ENCODE results near the gene HEBP2.
"Not testable (repeated sequence)": the region's sequence is repeated elsewhere in the genome, so short reads cannot be mapped to it uniquely, and the experiment has no call there.

Gene HEBP2, protein sequence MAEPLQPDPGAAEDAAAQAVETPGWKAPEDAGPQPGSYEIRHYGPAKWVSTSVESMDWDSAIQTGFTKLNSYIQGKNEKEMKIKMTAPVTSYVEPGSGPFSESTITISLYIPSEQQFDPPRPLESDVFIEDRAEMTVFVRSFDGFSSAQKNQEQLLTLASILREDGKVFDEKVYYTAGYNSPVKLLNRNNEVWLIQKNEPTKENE

DNA sequence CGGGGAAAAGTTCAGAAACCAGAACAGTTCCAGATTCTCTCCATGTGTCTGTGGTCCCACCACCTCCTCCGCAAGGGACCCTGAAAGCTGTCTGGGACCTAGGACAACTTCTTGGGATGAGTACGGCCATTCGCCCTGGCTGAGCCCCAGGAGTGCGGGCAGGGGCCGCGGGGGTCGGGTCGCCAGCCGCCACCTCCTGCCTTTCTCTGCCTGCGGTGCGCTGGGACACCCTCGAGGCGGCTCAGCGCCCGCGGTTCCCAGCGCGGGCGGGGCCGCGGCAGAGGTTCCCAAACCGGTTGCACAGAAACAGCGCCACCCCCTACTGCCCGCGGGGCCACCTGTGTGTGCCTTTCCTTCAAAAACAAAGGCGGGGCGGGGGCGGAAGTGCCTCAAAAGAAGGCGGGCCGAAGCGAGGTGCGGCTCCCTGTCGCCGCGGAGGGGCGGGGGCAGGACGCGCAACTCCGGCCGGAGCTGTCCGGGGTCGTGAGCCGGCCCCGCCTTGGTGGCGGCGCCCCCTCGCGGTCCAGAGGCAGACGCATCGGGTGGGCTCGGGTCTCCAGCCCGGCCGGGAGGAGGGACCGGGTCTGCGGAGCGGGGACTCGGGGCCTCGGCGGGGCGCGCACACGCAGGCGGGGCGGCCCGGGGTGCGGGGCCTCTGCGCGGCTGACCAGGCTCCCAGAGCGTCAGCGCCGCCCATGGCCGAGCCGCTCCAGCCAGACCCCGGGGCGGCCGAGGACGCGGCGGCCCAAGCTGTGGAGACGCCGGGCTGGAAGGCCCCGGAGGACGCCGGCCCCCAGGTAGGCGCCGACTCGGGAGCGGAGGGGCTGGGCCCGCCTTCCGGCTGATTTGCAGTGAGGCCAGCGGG, at the start of gene HEBP2:
HEBP2 (plus strand) TSS at position 423 of the 865 bp plus-strand sequence; CDS start at position 696, 273 bp downstream.
- peak; percentile 81 for DNase-seq

GRCh38 chr6:138357928-138358327, 46.1 kb upstream of the HEBP2 start:
- DNase-seq = no peak

- not testable (repeated sequence) for DNase-seq
These were observed 35.3 kb upstream of the HEBP2 start for GRCh38 chr6:138368684-138369083.

GRCh38 chr6:138370631-138371451, 33.2 kb upstream of the HEBP2 start:
- no peak for DNase-seq

DNA sequence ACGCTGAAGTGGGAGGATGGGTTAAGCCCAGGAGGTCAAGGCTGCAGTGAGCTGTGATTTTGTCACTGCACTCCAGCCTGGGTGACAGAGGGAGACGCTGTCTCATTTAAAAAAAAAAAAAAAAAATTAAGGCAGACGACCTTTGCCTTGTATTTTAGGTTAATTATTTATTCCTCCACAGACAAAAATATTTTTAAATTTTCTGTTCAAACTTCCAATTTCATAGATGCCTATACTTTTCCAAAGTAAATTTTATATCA, 32.6 kb upstream of the HEBP2 start:
- no peak for DNase-seq

GRCh38 chr6:138371720-138372119, 32.3 kb upstream of the HEBP2 start:
- no peak for DNase-seq

GRCh38 chr6:138372711-138373463, 31.1 kb upstream of the HEBP2 start:
- DNase-seq = no peak

DNA sequence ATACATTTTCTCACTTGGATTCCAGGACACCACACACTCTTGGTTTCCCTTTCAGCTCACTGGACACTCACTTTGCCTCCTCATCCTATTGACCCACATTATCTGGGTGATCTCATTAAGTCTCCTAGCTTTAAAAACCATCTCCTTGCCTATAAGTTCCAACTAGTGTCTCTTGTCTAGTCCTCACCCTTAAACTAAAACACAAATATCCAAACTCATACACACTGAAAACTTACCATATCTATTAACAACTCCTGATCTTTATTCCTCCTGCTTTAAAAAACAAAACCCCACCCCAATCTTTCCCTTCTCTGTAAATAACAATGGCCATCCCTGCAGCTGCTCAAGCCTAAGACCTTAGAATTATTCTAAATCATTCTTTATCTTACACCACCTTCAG, 29.8 kb upstream of the HEBP2 start:
- DNase-seq = no peak

DNA sequence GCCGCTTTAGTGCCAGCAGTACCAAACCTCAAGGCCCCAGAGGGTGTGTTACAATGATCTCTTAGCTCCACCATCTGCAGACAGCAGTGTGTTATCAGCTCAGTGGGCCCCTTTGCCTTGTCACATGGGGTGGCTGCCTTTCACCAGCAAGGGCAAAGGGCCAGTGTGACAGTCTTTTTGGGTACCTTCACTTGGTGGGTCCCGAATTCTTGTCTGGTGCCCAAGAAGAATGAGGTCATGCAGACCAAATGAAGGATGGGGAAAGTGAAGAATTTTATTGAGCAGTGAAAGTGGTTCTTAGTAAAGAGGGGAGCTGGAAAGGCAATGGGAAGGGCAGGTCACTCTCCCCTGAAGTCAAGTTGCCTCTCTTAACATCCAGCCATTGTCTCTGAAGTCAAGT, 29.2 kb upstream of the HEBP2 start:
- no peak for DNase-seq

- no peak for DNase-seq
These were observed 27.0 kb upstream of the HEBP2 start for GRCh38 chr6:138377042-138377441.

DNA sequence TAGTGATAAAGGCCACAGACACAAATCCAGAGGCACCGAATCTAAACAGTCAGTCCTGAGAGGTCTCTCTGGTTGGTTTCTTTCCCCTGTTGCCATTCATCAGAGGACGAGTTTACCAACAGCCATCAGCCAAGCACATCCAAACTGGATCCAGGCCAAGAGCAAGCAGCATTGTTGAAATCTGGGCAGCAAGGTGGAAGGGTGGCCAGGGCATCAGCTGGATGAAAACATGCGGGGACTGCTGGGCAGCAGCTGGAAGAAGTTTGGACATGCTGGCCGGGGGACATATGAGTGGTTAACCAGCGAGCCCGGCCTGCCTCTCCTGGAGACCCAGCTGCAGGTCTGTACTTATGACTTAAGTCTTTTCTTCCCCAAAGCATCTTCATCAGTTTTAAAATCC, 26.2 kb upstream of the HEBP2 start, which contains the start of gene SMIM28:
SMIM28 (plus strand) TSS at position 62 of the 400 bp plus-strand sequence; CDS start at position 230, 168 bp downstream.
- DNase-seq = peak; percentile 75

GRCh38 chr6:138378463-138378862, 25.6 kb upstream of the HEBP2 start:
- DNase-seq = peak; percentile 5

DNA sequence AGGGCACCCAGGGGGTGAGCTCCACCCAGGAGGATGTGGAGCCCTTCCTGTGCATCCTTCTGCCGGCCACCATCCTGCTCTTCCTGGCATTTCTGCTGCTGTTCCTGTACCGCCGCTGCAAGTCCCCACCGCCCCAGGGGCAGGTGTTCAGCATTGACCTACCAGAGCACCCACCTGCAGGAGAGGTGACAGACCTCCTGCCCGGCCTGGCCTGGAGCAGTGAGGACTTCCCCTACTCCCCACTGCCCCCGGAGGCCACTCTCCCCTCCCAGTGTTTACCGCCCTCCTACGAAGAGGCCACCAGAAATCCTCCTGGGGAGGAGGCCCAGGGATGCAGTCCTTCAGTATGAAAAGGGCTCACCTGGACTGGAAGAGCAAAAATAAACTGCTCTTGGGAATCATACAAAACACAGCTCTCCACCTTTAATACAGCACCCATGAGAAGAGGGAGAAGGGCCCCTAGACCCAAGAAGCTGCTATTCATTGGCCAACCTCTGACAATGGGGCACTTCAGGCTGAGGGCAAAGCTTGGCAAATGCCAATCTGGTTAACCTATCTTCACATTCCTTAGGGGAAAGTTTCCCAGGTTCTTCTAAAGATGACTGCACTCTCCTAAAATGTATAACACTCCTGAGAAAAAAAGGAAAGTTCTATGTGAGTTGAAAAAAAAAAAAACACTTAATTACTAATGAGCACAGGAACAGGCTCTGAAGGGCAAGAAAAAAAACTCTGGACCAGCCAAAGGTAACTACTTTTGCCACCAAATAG, 21.3 kb upstream of the HEBP2 start:
- no peak for DNase-seq

GRCh38 chr6:138383776-138384175, 20.2 kb upstream of the HEBP2 start:
- no peak for DNase-seq

GRCh38 chr6:138386897-138387296, 17.1 kb upstream of the HEBP2 start:
- no peak for DNase-seq

DNA sequence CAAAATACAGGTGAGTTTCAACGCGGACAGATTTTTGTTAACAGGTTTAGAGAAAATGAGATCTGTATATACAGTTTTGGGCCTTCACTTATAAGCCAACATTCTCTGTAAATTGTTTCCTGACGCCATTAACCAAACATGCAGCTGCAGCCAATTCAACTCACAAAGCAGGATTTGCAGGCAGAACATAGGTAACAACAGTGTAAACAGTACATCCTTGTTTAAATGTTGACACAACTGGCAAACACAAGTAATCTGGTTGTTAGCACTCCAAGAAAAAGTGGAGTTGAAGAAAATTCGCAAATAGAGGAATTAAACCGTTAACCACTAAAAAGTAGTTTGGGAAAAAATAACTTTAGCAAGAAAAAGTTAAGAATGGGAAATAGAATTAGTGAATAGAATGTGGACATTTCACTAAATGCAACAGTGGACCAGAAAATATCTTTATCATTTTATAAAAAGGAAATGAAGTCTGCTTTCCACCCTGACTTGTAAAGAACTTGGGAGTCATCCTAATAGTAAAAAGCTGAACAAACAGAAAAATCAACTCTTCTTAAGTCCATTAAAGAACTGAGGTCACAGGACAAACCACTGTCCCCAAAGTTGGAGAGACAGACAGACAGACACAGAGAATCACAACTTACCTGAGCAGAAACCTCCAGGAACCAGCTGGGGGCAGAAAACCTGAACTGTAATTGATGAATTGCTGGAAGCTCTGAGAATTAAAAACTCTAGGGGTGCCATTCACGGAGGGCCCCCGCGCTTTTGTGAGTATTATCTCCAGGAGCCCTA, 16.2 kb upstream of the HEBP2 start:
- DNase-seq = peak; percentile 38

DNA sequence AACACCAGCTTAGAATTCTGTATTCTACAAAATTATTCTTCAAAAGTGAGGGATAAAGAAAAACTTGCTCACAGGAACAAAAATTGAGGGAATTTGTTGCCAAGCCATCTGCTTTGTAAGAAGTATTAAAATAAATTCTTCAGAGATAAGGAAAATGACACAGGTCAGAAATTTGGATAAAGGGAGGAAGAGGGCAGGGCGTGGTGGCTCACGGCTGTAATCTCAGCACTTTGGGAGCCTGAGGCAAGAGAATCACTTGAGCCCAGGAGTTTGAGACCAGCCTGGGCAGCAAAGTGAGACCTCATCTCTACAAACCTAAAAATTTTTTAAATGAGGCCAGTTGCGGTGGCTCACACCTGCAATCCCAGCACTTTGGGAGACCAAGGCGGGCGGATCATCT, 14.5 kb upstream of the HEBP2 start:
- no peak for DNase-seq

DNA sequence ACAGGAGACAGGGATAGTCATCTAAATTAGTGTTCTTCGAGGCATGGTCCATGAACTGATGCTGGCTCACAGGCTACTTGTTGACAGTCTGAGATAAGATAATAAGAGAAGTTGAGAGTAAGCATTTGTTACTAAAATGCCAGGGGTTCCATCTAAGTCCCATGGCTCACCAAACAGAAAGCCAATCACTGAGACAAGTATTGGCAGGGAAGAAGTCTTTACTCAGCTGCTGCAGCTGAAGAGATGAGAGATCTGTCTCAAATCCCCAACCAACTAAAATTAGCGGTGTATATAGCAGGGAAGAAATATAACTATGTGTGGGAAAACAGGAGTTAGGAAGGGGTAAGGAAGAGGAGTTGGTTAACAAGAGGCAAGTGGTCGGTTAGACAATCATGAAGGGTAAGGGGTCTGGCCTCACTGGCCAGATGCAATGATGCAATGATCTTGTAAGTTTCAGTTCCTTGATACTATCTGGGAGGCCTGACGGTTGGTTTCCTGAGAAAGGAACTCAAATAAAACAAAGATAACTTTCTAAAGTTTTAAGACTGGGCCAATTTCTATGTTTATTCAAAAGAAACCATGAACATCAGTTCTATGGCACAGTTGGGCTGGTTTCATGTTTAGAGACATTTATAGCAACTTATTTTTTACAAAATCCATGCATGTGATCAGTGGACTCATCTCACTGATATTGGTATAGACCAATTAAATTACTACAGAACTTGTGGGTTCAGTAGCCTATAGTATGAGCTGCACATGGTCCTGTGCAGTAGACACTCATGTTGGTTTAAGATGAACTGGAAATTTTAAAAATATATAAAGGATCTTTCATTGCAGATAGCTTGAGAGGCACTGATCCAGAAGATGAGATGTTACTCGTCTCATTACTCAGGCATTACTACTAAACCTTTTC, 9.9 kb upstream of the HEBP2 start:
- no peak for DNase-seq

DNA sequence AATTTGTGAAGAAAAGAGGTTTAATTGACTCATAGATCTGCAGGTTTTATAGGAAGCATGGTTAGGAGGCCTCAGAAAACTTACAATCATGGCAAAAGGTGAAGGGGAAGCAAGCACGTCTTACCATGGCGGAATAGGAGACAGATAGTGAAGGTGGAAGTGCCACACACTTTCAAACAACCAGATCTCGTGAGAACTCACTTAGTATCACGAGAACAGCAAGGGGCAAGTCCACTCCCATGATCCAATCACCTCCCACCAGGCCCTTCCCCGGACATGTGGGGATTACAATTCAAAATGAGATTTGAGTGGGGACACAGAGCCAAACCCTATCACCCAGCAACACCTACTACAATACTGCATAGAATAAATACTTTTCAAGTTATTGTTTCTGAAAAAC, 7.3 kb upstream of the HEBP2 start:
- DNase-seq = no peak
